GM12878 (cell line): ENCODE results near the gene RHOF. TPM values are rescaled to one million over a fixed set of nuclear protein-coding genes. Genes with fewer than 3 reads are reported as not detected.

Experiments used
- ATAC-seq: fragments of 200-7000 bp; cut with Tn5 transposase; 3 replicates; pipeline ENCODE4 v1.9.1; 2020; ENCODE audit warnings: mild to moderate bottlenecking, moderate library complexity
- BruUV-seq: library from RNA; stranded (reverse); fragments of 400-500 nt; replicated peaks from 2 replicates; lab custom pipeline; 2021; lab: Mats Ljungman, UMichigan
- CTCF ChIA-PET: fragments of 300-600 bp; sonication (Branson Sonifier 250); formaldehyde crosslinking; extraction: SDS; loops from one replicate; lab custom pipeline; 2021; ENCODE audit warnings: inconsistent platforms; lab: Yijun Ruan, JAX
- POLR2A ChIA-PET: fragments of 350-600 bp; formaldehyde crosslinking; extraction: SDS; loops from one replicate; lab custom pipeline; 2021; ENCODE audit warnings: inconsistent platforms; lab: Charles Lee
- RAD21 ChIA-PET: fragments of 300-600 bp; sonication (Branson Sonifier 250); formaldehyde crosslinking; loops from one replicate; lab custom pipeline; 2023; ENCODE audit warnings: antibody characterized with exemption; ENCODE audit not compliant: unreplicated experiment; lab: Charles Lee
- SMC1A ChIA-PET: fragments of 300-600 bp; sonication (Branson Sonifier 250); formaldehyde crosslinking; loops from one replicate; lab custom pipeline; 2023; ENCODE audit not compliant: unreplicated experiment, uncharacterized antibody; lab: Charles Lee
- DNase-seq: peaks from one replicate; pipeline ENCODE4 v3.0.0-alpha.2; 2011; ENCODE audit warnings: low read depth, low spot score
- FAIRE-seq: peaks from 3 replicates; lab custom pipeline; 2011; peaks lifted over from hg19 to GRCh38; lab: Jason Lieb, UNC
- H2AFZ ChIP-seq: 2 replicates; pipeline ENCODE4 v1.6.0; 2011; ENCODE audit warnings: low read depth, low read length, control low read depth; ENCODE audit not compliant: control insufficient read depth
- H3K27ac ChIP-seq: 2 replicates; pipeline ENCODE4 v1.5.1; 2011; ENCODE audit warnings: control low read depth; ENCODE audit not compliant: control insufficient read depth, insufficient read depth
- H3K27me3 ChIP-seq, 2 experiments: replicated peaks in 1 of 2; 2 replicates each; pipeline versions ENCODE4 v1.6.0 to v1.6.1; 2011; ENCODE audit warnings: low read length in 1 of 2; ENCODE audit not compliant: control insufficient read depth in 2 of 2, insufficient read depth in 2 of 2
- H3K36me3 ChIP-seq, 2 experiments: 2 replicates each; pipeline ENCODE4 v1.5.1; 2011; ENCODE audit warnings: low read length in 1 of 2; ENCODE audit not compliant: control insufficient read depth in 2 of 2, insufficient read depth in 2 of 2
- H3K4me1 ChIP-seq: 2 replicates; pipeline ENCODE4 v1.6.1; 2011; ENCODE audit warnings: mild to moderate bottlenecking, low read length, moderate library complexity, mixed read lengths; ENCODE audit not compliant: control insufficient read depth, insufficient read depth
- H3K4me2 ChIP-seq: 2 replicates; pipeline ENCODE4 v1.6.0; 2011; ENCODE audit warnings: control low read depth; ENCODE audit not compliant: control insufficient read depth, insufficient read depth
- H3K4me3 ChIP-seq: fragments of 200-600 bp; sonication (generic); 2 replicates; pipeline ENCODE4 v1.5.1; 2016
- H3K79me2 ChIP-seq: 2 replicates; pipeline ENCODE4 v1.6.0; 2011; ENCODE audit warnings: low read length; ENCODE audit not compliant: control insufficient read depth, insufficient read depth
- H3K9ac ChIP-seq: 2 replicates; pipeline ENCODE4 v1.8.0; 2011; ENCODE audit warnings: low read length, control low read depth, mixed read lengths; ENCODE audit not compliant: control insufficient read depth, insufficient read depth
- H3K9me3 ChIP-seq: replicated peaks from 3 replicates; pipeline ENCODE4 v1.5.1; 2011; ENCODE audit warnings: mild to moderate bottlenecking, low read length; ENCODE audit not compliant: control insufficient read depth, insufficient read depth
- H4K20me1 ChIP-seq: 2 replicates; pipeline ENCODE4 v1.6.0; 2011; ENCODE audit not compliant: control insufficient read depth, insufficient read depth
- FOS ChIP-seq: IDR thresholded peaks from 3 replicates; pipeline ENCODE4 v1.6.1; 2011; ENCODE audit warnings: borderline replicate concordance; ENCODE audit not compliant: insufficient read length; ENCODE audit errors: extremely low read depth
- HSF1 ChIP-seq: fragments of 150-350 bp; IDR thresholded peaks from 2 replicates; pipeline ENCODE4 v1.6.1; 2014; ENCODE audit warnings: mild to moderate bottlenecking, low read depth, low read length
- IKZF2 ChIP-seq, 2 experiments: fragments of 450-650 bp; IDR thresholded peaks; 2 replicates each; pipeline ENCODE4 v1.6.1; 2017; ENCODE audit warnings: mild to moderate bottlenecking in 2 of 2, moderate library complexity in 2 of 2
- MLLT1 ChIP-seq: fragments of 450-650 bp; IDR thresholded peaks from 2 replicates; pipeline ENCODE4 v1.6.1; 2016; ENCODE audit warnings: mild to moderate bottlenecking
- NKRF ChIP-seq: fragments of 450-650 bp; conservative IDR thresholded peaks from 2 replicates; pipeline ENCODE4 v1.6.1; 2017; ENCODE audit warnings: mild to moderate bottlenecking, moderate library complexity
- RB1 ChIP-seq: fragments of 450-650 bp; formaldehyde crosslinking; IDR thresholded peaks from 2 replicates; pipeline ENCODE4 v1.6.1; 2017; ENCODE audit warnings: mild to moderate bottlenecking, borderline replicate concordance
- WGBS: methylation state at CpG from one replicate; pipeline ENCODE4 v1.1.6; 2016; ENCODE audit warnings: low lambda C conversion rate; ENCODE audit not compliant: insufficient replicate concordance, insufficient coverage; ENCODE audit errors: missing lambda C conversion rate; 5-methylcytosine and 5-hydroxymethylcytosine counted together
- in situ Hi-C: fragments of 300-500 bp; cut with MboI; formaldehyde crosslinking; loops from 9 replicates; pipeline ENCODE4 v1.14.3; 2018; ENCODE audit warnings: mixed read lengths
- intact Hi-C: fragments of 100-400 bp; cut with micrococcal nuclease; formaldehyde crosslinking; loops from one replicate; pipeline ENCODE4 v1.14.2; 2022; ENCODE audit not compliant: unreplicated experiment
- polyA plus RNA-seq, 11 experiments: library from polyadenylated mRNA; depleted of rRNA in 4 of 11; unstranded in 6 of 11; stranded (reverse) in 5 of 11; fragments of >200 nt; fragmentation: Nextera tagmentation in 4 of 11; fragmentation: Illumina TruSeq in 1 of 11; extraction: Ambion mirVana in 4 of 11; extraction: Trizol in 1 of 11; gene quantifications; 1 replicate in 1 of 11; 2 replicates in 10 of 11; pipeline versions ENCODE4 v1.2.1 to v1.2.3, GENCODE V29; 2011 to 2016; ENCODE audit warnings: inconsistent platforms in 2 of 11, missing spikeins in 2 of 11, low read depth in 1 of 11
- total RNA-seq, 4 experiments: library from RNA; depleted of rRNA in 3 of 4; stranded (reverse); fragments of >200 nt in 3 of 4; fragmentation: Illumina TruSeq in 1 of 4; extraction: Trizol in 1 of 4; gene quantifications; 2 replicates each; pipeline versions ENCODE4 v1.2.1 to v1.2.3, GENCODE V29; 2013 to 2021

RHOF gene
- total and polyA plus RNA-seq, 10 of the 15 experiments (the other 5 are each of a cell fraction or from before 2014, with no cell fraction given), result 6.1 to 78.7 (median 39.7) TPM

- BruUV-seq, result no TSS peak
- no peak for TF ChIP-seq HSF1
- peak; percentile 42; the same call in 1 of the 2 replicates for TF ChIP-seq NKRF
- peak; percentile 93 for TF ChIP-seq MLLT1
- TF ChIP-seq FOS, result no peak
- no peak for TF ChIP-seq IKZF2 (IDR thresholded peaks at IDR 0.05)
- TF ChIP-seq RB1, result no peak
- ChIA-PET SMC1A (interaction anchor here (1.6 kb wide), 1 partner anchor 25 kb away, joined by 3 read pairs; no protein-coding TSS in a partner anchor), RAD21 (no interaction called here), CTCF (interaction anchor here (0.5 to 3.1 kb wide), 5 partner anchors 12 to 46 kb away, joined by 3 to 15 read pairs (median 6); partner anchors contain the start of gene RHOF), POLR2A (no interaction called here)
- no peak for DNase-seq
- ATAC-seq, result no peak
- no peaks in the 10 kb centered on the region for H3K9me3 ChIP-seq
- peak overlapping the region; percentile 78 for H3K4me3 ChIP-seq
- 45% methylated on average over 24 of the region's 24 CpGs for WGBS
- in situ Hi-C loops, result no loop called here
- intact Hi-C loops, result no loop called here
- H2AFZ ChIP-seq, result peak overlapping the region; percentile 97
- no peak for FAIRE-seq
- H3K79me2 ChIP-seq, result no peaks in the 10 kb centered on the region
- H4K20me1 ChIP-seq, result no peaks in the 10 kb centered on the region
- H3K27me3 ChIP-seq, result no peaks in the 10 kb centered on the region
- H3K36me3 ChIP-seq, result no peaks in the 10 kb centered on the region
- H3K4me2 ChIP-seq, result peak overlapping the region; percentile 100
- H3K9ac ChIP-seq, result peak overlapping the region; percentile 79
- peak overlapping the region; percentile 58 for H3K27ac ChIP-seq
- peaks cover 3% of the 10 kb centered on the region; the same call in 1 of the 2 replicates for H3K4me1 ChIP-seq
These were observed 46.7 kb upstream of the RHOF start for GRCh38 chr12:121839993-121840761.
